Choroid plexus epithelial cell (primary cell): ENCODE data around the gene IFNA8.

ENCODE experiments used
- DNase-seq: peaks from one replicate; pipeline ENCODE4 v3.0.0-alpha.2; 2010; ENCODE audit warnings: low read depth
- H3K4me3 ChIP-seq: 2 replicates; pipeline ENCODE4 v1.5.1; 2011; ENCODE audit warnings: low read depth, mild to moderate bottlenecking, control low read depth, low read length, moderate library complexity
- TF ChIP-seq, protein P1 (sequence below): conservative IDR thresholded peaks from 2 replicates; pipeline ENCODE4 v1.5.1; 2011; ENCODE audit warnings: low read depth, mild to moderate bottlenecking, control low read depth, inconsistent platforms, low read length, moderate library complexity

Gene IFNA8

DNA sequence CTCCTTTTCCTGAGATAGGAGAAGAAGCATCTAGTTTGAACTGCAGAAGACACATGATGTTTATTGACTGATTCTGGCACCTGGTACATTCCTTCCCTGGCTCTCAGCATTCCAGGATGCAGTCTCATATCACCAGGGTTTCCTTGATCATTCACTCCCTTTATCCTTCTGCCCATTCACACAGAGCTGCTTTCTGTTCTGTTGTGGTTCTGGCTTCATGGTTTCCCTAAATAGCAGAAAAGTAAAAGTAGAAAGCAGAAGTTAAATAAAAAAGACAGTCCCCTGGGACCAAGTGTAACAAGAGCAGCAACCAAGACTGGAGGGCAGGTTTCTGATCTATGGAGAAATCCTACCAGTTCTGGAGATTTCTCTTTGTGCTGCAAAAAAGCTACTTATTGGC lies 3.2 kb downstream of the IFNA8 start:
- TF ChIP-seq, protein P1, sequence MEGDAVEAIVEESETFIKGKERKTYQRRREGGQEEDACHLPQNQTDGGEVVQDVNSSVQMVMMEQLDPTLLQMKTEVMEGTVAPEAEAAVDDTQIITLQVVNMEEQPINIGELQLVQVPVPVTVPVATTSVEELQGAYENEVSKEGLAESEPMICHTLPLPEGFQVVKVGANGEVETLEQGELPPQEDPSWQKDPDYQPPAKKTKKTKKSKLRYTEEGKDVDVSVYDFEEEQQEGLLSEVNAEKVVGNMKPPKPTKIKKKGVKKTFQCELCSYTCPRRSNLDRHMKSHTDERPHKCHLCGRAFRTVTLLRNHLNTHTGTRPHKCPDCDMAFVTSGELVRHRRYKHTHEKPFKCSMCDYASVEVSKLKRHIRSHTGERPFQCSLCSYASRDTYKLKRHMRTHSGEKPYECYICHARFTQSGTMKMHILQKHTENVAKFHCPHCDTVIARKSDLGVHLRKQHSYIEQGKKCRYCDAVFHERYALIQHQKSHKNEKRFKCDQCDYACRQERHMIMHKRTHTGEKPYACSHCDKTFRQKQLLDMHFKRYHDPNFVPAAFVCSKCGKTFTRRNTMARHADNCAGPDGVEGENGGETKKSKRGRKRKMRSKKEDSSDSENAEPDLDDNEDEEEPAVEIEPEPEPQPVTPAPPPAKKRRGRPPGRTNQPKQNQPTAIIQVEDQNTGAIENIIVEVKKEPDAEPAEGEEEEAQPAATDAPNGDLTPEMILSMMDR, result no peak
- DNase-seq, result no peak
- H3K4me3 ChIP-seq, result no peak overlapping the region

DNA sequence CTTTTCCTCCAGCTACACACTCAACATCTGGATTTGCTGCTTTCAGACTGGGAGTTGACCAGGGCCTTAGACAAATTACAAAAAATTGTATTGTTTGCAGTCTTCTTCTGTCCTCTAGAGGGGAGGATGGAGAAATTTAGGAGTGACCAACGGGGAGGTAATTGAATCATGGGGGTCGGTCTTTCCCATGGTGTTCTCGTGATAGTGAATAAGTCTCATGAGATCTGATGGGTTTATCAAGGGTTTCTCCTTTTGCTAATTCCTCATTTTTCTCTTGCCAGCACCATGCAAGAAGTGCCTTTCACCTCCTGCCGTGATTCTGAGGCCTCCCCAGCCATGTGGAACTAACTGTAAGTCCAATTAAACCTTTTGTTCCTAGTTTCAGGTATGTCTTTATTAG lies 4.2 kb downstream of the IFNA8 start:
- H3K4me3 ChIP-seq, result no peak overlapping the region
- no peak for DNase-seq
- TF ChIP-seq, protein P1, result no peak

DNA sequence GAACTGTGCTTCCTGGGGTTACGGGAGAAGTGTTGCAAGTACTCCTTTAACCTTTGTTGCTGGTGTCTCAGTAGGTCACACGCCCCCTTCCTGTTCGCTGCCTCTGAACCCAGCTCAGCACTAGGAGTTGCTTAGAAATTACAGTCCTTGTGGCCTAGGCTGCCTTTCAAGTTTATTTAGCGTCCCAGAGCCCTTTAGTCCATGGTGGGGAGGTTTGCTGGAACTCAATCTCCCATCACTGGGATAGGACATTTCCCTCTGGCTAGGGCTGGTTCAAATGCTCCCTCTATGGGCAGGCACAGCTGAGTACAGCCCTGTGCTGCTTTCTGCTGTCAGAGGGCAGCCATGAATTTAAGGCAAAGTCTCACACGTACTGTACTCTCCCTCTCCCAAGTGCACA lies 4.7 kb downstream of the IFNA8 start:
- H3K4me3 ChIP-seq, result no peak overlapping the region
- DNase-seq, result peak; percentile 14
- TF ChIP-seq, protein P1, result peak; percentile 48

DNA sequence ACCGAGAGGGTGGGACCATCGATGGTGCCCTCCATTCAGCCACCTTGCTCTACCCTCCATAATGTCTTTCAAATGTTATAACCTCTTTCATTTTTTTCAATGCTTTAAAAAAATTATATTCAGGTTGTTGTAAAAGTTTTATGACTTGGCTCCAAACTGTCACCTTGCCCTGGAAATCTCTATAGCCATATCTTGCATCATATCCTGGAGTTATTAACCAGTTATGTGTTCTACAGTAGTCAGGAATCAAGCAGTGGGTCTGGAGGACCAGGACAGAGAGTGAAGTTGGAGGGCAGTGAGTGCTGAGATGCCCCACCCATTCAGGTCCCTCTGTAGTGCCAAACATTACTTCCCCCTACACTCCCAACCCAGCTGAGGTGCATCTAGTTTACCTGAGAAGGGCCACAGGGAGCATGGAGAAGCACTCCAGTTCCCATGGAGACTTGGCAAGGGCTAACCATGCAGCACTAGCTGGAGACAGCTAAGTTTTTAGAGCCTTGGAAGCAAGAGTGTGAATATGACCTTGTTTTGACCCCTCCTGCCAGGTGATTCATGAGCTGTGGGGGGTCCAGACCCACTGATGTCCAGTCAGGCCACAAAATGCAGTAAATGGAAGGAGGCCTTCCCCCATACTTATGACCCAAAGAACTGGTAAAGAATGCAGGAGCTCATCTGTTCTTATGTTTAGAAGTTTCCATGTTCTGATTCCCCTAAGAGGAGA lies 5.5 kb downstream of the IFNA8 start:
- DNase-seq, result no peak
- TF ChIP-seq, protein P1, result no peak
- H3K4me3 ChIP-seq, result no peak overlapping the region

DNA sequence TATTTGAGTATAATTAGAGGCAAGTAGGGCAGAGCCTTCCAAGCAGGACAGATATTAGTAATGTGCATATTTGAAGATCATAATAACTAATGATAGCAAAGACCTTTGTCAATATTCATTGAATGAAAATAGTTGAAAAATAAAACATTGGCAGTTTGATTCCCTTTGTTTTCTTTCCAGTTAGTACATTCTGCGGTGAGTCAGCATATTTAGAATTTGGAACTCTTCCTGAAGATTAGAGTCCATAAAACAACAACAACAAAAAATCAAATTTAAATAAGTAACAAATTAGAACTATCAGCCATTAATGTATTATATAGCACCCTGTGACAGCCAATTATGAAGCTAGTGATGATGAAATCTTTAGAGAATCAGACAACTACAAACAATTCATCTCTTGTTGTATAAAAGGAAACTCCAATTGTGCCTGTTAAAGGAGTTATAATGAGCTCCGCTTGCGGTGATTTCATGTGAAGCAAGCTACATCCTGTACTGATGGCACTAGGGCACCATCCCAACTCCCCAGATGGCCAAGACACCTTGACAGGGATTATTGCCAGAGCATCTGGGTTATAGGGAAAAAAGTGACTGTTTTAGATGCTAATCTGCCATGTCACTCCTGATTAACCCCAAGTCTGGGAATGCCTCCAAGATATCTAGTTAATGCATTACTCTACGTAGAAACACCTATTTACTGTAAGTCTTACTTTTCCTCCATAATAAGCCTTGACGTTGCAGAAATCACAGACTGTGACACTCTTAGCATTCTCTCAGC lies 6.8 kb downstream of the IFNA8 start:
- TF ChIP-seq, protein P1, result no peak
- no peak overlapping the region for H3K4me3 ChIP-seq
- no peak for DNase-seq

DNA sequence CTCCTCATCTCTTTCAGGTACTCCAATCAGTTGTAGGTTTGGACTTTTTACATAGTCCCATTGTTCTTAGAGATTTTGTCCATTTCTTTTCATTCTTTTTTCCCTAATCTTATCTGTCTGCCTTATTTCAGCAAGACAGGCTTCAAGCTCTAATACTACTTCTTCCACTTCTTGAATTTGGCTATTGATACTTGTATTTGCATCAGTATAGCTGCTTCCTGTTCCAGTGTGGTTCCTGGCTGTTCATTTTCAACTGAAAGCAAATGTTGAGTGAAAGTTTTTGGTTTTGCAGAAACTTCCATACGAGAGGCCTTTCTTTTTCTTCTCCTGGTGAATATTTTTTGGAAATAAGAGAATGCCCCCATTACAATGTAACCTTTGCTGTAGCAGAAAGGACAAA lies 19.3 kb downstream of the IFNA8 start:
- TF ChIP-seq, protein P1, result no peak
- no peak for DNase-seq

More for the DNA sequence above, 19.3 kb downstream of the IFNA8 start:
- no peak overlapping the region for H3K4me3 ChIP-seq
